Smooth muscle cell (in vitro differentiated cells): ENCODE measurements around the gene GAL3ST3. TPM values are rescaled to one million over a fixed set of nuclear protein-coding genes. Genes with fewer than 3 reads are reported as not detected.
A peak's percentile ranks its signal among the peaks of the same experiment; 100 is the strongest.

Experiments used
- DNase-seq: peaks from one replicate; lab custom pipeline; 2025; ENCODE audit not compliant: unreplicated experiment; lab: John Stamatoyannopoulos, UW
- H2AFZ ChIP-seq: fragments of 200-600 bp; sonication (generic); 2 replicates; pipeline ENCODE4 v1.6.0; 2016; ENCODE audit warnings: antibody characterized with exemption, low read depth, mild to moderate bottlenecking
- H3F3A ChIP-seq: fragments of 200-600 bp; sonication (generic); 2 replicates; pipeline ENCODE4 v1.6.0; 2017; ENCODE audit warnings: antibody characterized with exemption, low read depth
- H3K27ac ChIP-seq: fragments of 200-600 bp; sonication (generic); 2 replicates; pipeline ENCODE4 v1.5.1; 2016; ENCODE audit warnings: low read depth, mild to moderate bottlenecking
- H3K27me3 ChIP-seq: fragments of 200-600 bp; sonication (generic); 2 replicates; pipeline ENCODE4 v1.6.1; 2016; ENCODE audit warnings: low read depth, mild to moderate bottlenecking
- H3K36me3 ChIP-seq: fragments of 200-600 bp; sonication (generic); 2 replicates; pipeline ENCODE4 v1.5.1; 2016; ENCODE audit warnings: low read depth
- H3K4me1 ChIP-seq: fragments of 200-600 bp; sonication (generic); 2 replicates; pipeline ENCODE4 v1.5.1; 2016; ENCODE audit warnings: low read depth
- H3K4me2 ChIP-seq: fragments of 200-600 bp; sonication (generic); 2 replicates; pipeline ENCODE4 v1.6.0; 2016; ENCODE audit warnings: mild to moderate bottlenecking
- H3K4me3 ChIP-seq: fragments of 200-600 bp; sonication (generic); 2 replicates; pipeline ENCODE4 v1.5.1; 2016; ENCODE audit warnings: mild to moderate bottlenecking
- H3K79me2 ChIP-seq: fragments of 200-600 bp; sonication (generic); 2 replicates; pipeline ENCODE4 v1.6.0; 2016; ENCODE audit warnings: low read depth, mild to moderate bottlenecking
- H3K9ac ChIP-seq: fragments of 200-600 bp; sonication (generic); 2 replicates; pipeline ENCODE4 v1.6.0; 2016; ENCODE audit warnings: low read depth
- H3K9me3 ChIP-seq: fragments of 200-600 bp; sonication (generic); replicated peaks from 2 replicates; pipeline ENCODE4 v1.5.1; 2016; ENCODE audit warnings: low read depth
- H4K20me1 ChIP-seq: fragments of 200-600 bp; sonication (generic); 2 replicates; pipeline ENCODE4 v1.6.0; 2016; ENCODE audit warnings: low read depth
- WGBS: methylation state at CpG from one replicate; pipeline ENCODE4 v1.1.7; 2016; ENCODE audit warnings: low lambda C conversion rate; 5-methylcytosine and 5-hydroxymethylcytosine counted together
- polyA plus RNA-seq: library from polyadenylated mRNA; unstranded; fragments of >200 nt; fragmentation: Nextera tagmentation; extraction: Ambion mirVana; gene quantifications from 2 replicates; pipeline ENCODE4 v1.2.1, GENCODE V29; 2016
- total RNA-seq: library from RNA; depleted of rRNA; stranded (reverse); fragments of >200 nt; gene quantifications from 2 replicates; pipeline ENCODE4 v1.2.3, GENCODE V29; 2014
- TF ChIP-seq, protein P1 (sequence below): fragments of 200-600 bp; sonication (generic); IDR thresholded peaks from 2 replicates; pipeline ENCODE4 v1.5.1; 2017; ENCODE audit warnings: borderline replicate concordance, mild to moderate bottlenecking, antibody characterized with exemption; ENCODE audit not compliant: insufficient read depth, poor library complexity, severe bottlenecking

The GAL3ST3 gene
- total and polyA plus RNA-seq, 2 experiments from 2014 or later = 0.23 to 0.27 TPM

DNA sequence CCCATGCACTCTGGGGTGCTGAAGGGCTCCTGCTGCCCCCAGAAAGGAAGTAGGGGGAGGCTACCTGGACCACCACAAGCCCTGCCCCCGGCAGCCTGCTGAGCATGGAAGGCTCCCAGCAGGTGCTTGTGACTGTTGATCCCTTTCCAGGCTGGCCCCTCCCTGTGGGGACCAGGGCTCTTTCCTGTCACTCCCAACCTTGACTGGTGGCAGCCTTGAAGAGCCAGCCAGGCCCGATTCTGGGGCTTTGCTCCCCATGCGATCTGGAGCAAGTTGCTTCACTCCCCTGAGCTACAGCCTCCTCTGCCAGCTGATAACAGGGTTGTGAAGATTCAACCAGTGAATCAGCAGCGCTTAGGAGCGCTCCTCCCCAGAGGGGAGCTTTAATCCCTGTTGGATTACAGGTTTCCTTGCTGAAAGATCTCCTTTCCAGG lies 41.7 kb downstream of the GAL3ST3 start:
- Histone ChIP-seq H3K4me3 (no peak overlapping the region), H4K20me1 (no peaks in the 10 kb centered on the region), H3F3A (peaks cover 9% of the 10 kb centered on the region), H3K4me2 (peak overlapping the region; percentile 33), H3K9me3 (no peaks in the 10 kb centered on the region), H3K27ac (peak overlapping the region; percentile 51), H3K36me3 (no peaks in the 10 kb centered on the region), H3K9ac (no peak overlapping the region), H3K27me3 (peaks cover 10% of the 10 kb centered on the region), H3K79me2 (peaks cover 8% of the 10 kb centered on the region), H2AFZ (no peak overlapping the region), H3K4me1 (peaks cover 21% of the 10 kb centered on the region)
- 54% methylated on average over 5 of the region's 5 CpGs for WGBS
- no peak for DNase-seq
- TF ChIP-seq, protein P1, sequence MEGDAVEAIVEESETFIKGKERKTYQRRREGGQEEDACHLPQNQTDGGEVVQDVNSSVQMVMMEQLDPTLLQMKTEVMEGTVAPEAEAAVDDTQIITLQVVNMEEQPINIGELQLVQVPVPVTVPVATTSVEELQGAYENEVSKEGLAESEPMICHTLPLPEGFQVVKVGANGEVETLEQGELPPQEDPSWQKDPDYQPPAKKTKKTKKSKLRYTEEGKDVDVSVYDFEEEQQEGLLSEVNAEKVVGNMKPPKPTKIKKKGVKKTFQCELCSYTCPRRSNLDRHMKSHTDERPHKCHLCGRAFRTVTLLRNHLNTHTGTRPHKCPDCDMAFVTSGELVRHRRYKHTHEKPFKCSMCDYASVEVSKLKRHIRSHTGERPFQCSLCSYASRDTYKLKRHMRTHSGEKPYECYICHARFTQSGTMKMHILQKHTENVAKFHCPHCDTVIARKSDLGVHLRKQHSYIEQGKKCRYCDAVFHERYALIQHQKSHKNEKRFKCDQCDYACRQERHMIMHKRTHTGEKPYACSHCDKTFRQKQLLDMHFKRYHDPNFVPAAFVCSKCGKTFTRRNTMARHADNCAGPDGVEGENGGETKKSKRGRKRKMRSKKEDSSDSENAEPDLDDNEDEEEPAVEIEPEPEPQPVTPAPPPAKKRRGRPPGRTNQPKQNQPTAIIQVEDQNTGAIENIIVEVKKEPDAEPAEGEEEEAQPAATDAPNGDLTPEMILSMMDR = no peak

DNA sequence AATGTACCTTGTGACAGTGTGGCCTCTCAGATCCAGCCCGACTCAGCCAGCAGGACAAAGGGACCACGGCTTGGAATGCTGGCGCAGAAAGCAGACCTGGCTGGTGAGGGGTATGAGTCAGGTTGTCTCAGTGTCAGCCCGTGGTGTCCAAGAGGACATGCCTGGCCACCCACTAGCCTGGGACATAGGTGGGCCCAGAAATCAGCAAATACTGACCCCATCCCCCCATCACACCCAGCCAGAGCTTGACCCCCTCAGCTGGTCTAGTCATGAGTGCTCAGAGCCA lies 42.1 kb downstream of the GAL3ST3 start:
- Histone ChIP-seq H3K79me2 (peaks cover 8% of the 10 kb centered on the region), H3K9ac (no peak overlapping the region), H3K4me1 (peaks cover 21% of the 10 kb centered on the region), H3F3A (peaks cover 9% of the 10 kb centered on the region), H3K36me3 (no peaks in the 10 kb centered on the region), H3K9me3 (no peaks in the 10 kb centered on the region), H4K20me1 (no peaks in the 10 kb centered on the region), H3K4me3 (no peak overlapping the region), H3K27me3 (peaks cover 6% of the 10 kb centered on the region), H3K27ac (peak overlapping the region; percentile 51), H3K4me2 (peak overlapping the region; percentile 33), H2AFZ (no peak overlapping the region)
- 79% methylated on average over 4 of the region's 4 CpGs for WGBS
- no peak for DNase-seq
- TF ChIP-seq, protein P1 = no peak

DNA sequence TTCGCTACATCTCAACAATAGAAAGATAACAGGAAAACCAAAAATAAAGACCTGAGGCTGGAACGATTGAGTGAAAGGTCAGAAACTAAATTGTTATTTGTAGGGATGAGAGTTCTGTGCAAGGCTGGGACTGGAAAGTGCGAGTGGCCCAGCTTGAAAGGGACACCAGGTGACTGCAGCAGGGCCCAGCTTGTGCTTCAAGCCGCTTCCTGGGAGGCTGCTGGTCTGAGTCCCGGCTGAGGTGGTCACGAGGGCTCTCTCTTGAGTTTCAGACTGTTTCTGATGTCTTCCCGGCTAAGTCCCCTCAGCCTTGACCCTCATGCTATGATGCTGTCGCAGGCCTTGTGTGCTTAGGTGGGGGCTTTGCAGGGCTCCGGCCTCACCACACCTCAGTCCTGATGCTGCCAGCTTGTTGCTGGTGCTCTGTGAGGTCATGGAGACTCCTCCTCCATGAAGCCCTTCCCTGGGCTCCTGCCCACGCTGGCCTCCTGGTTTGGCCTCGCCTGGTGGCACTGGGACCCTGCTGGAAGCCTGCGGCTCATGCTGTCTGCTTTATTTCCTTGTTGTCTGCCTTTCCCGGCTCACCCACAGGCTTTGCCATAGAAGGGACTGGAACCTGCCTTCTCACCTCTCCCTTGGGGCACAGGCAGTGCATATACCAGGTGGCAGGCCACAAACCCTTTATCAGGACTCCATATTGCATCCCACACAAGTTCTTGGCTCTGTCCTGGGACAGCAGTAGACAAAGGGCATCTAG lies 42.6 kb downstream of the GAL3ST3 start:
- 91% methylated on average over 13 of the region's 13 CpGs for WGBS
- DNase-seq = no peak
- H3K27me3 ChIP-seq = peaks cover under 1% of the 10 kb centered on the region

More for the DNA sequence above, 42.6 kb downstream of the GAL3ST3 start:
- Histone ChIP-seq H2AFZ (no peak overlapping the region), H3F3A (peaks cover 9% of the 10 kb centered on the region), H3K36me3 (no peaks in the 10 kb centered on the region), H3K27ac (peak overlapping the region; percentile 51), H3K79me2 (peaks cover 13% of the 10 kb centered on the region), H3K4me3 (no peak overlapping the region), H4K20me1 (no peaks in the 10 kb centered on the region), H3K9me3 (no peaks in the 10 kb centered on the region), H3K4me2 (no peak overlapping the region), H3K9ac (no peak overlapping the region), H3K4me1 (peaks cover 21% of the 10 kb centered on the region)
- TF ChIP-seq, protein P1 = no peak
